ENCODE data around the gene LAMA2.

The LAMA2 gene

GRCh38 chr6:129416337-129416990, 533.5 kb downstream of the LAMA2 start:
- DNase-seq = no peak

DNA sequence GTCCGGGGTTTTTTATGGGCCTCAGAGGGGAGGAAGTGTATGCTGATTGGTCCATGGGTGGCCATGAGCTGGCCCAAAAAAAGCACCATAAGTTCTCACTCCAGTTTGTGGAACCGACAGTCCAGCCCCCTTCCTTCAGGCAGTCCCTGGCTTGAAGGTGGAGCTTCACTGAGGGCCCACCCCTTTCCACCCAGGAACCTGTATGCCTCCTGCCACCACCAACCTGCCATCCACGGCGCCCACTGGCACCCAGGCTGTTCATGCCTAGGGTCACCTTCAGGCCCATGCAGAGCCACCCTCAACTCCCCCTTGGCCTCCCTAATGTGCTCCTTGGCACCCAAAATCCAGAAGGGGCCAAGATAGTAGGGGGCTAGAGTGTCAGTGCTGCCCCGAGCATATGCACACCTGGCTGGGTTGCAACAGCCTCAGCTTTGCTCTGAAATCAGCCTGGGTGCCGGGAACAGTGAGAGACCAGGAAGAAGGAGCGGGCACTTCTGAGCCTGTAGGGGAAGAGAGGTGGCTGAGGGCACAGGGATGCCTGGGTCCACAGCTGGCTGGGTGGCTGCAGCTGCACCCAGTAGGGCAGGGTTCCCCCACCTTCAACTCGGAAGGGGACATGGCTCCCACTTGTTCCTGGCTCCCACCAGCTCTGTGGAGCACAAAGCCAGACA, 534.6 kb downstream of the LAMA2 start:
- no peak for DNase-seq

DNA sequence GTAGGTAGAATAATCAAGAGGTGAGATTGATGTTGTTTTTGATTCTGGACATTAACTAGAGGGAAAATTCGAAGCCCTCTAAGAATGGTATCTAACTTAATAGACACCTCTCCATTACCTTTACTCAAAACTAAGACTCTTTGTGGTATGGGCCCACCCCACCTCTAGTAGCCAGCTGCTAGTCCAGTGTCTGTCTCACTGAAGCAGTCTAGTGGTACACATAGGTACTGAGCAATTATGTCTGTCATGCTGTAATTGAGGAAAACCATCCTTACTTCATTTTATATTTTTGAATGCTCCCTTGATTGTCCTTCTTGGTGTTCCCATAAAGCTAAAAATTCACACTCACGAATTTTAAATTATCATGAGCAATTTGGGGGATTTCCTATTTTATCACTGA, 536.4 kb downstream of the LAMA2 start:
- no peak for DNase-seq

- DNase-seq = no peak
Observed at GRCh38 chr6:129426343-129426742, 543.4 kb downstream of the LAMA2 start.

DNA sequence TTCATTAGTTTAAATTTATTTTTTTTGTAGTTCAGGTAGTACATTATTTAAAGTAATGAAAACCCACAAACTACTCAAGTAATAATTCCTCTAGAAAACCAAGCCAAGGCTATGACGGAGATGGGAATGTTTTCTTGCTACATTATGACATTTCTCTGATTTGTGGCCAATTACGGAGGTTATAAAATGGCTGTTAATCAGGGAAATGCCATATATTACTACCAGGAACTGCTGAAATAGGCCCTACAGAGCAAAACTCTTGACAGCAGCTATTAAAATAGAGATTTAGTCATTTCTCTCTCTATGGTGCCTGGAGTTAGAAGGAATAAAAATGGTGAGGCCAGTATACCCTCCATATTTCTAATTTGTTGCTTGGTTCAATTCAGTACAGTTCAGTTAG, 547.0 kb downstream of the LAMA2 start:
- DNase-seq = no peak

- no peak for DNase-seq
Observed at GRCh38 chr6:129432738-129433137, 549.8 kb downstream of the LAMA2 start.

GRCh38 chr6:129434091-129434490, 551.2 kb downstream of the LAMA2 start:
- DNase-seq = no peak

- no peak for DNase-seq
Observed at GRCh38 chr6:129440691-129441090, 557.8 kb downstream of the LAMA2 start.

GRCh38 chr6:129444683-129445082, 561.7 kb downstream of the LAMA2 start:
- no peak for DNase-seq

- DNase-seq = no peak
Observed at GRCh38 chr6:129446272-129447197, 563.6 kb downstream of the LAMA2 start.

DNA sequence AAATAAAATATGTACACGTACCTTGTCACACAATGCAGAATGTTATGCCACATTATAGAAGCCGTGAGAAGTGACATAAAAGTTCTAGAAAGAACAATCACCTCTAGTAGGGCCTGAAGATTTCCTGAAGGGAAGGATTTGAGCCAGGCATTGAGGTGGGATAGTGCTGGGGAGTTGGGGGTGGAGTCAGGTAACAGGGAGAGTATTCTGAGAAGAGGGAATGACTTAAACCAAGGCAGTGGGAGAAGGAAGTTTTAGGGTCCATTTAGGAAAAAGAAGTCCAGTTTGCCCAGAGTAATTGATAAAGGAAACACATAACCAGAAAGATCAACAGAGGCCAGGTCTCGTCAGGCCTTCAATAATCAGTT, 564.2 kb downstream of the LAMA2 start:
- no peak for DNase-seq

- no peak for DNase-seq
Observed at GRCh38 chr6:129448965-129449364, 566.0 kb downstream of the LAMA2 start.

- DNase-seq = no peak
Observed at GRCh38 chr6:129451187-129451586, 568.2 kb downstream of the LAMA2 start.

DNA sequence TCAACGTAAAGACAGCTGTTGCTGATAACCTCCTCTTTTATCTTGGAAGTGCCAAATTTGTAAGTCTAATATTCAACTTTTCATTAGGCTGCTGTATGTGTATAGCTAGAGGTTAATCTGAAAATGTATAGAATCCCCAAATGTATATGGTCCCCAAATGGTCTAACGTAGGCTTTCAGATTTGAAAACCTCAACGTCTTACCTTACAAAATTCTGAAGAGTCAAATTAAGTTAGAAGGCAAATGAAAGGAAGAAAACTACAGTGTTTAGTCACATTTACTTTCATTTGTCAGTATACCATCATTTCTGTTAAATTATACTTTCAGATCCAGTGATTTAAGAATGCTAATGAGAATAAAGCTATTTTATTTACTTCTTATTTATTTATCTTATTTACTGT, 570.1 kb downstream of the LAMA2 start:
- no peak for DNase-seq

DNA sequence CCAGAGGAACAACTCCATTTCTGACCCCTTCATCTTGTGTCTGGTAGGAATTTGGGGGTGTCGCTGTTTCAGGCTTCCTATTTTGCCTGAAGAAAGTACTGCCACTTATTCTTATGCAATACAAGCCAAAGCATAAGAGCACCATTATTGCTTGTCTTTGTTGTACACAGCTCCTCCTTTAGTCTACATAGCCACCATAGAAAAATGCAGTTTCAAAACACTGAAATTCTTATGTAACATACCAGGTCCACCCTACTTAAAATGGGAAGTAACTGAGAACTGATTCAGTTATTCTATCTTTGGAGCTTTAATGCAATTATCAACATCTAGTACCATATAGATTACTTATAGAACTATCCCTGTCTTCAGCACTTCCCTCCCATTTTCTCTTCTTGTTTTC, 571.5 kb downstream of the LAMA2 start:
- DNase-seq = no peak

DNA sequence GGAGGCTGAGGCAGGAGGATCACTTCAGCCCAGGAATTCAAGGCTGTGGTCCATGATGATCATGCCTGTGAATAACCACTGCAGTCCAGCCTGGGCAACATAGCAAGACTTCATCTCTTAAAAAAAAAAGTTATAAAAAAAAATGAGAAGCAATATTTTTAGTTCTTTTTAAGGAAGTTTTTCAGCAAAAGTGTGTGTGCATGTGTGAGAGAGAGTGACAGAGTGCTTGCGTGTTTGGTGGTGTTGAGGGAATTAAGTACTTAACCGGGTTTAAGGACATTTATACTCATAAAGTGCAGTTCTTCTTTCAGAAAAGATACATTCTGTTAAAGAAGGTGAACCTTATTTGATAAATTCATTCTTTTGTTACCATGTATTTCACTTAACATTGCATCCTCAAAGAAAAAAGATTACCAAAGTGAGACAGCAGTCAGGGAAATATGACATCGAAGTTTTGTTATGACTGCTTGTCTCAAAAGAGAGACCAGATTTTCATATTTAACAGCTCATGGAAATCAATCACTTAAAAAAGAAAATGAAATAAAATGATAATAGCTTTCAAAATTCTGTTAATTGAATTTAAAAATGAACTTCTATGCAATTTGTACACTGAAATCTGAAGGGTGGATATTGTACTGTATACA, 572.3 kb downstream of the LAMA2 start:
- no peak for DNase-seq

- DNase-seq = no peak
Observed at GRCh38 chr6:129460221-129460620, 577.3 kb downstream of the LAMA2 start.

- DNase-seq = no peak
Observed at GRCh38 chr6:129469070-129469662, 586.2 kb downstream of the LAMA2 start.

GRCh38 chr6:129472239-129472638, 589.3 kb downstream of the LAMA2 start:
- DNase-seq = no peak

- DNase-seq = no peak
Observed at GRCh38 chr6:129473546-129473945, 590.6 kb downstream of the LAMA2 start.

DNA sequence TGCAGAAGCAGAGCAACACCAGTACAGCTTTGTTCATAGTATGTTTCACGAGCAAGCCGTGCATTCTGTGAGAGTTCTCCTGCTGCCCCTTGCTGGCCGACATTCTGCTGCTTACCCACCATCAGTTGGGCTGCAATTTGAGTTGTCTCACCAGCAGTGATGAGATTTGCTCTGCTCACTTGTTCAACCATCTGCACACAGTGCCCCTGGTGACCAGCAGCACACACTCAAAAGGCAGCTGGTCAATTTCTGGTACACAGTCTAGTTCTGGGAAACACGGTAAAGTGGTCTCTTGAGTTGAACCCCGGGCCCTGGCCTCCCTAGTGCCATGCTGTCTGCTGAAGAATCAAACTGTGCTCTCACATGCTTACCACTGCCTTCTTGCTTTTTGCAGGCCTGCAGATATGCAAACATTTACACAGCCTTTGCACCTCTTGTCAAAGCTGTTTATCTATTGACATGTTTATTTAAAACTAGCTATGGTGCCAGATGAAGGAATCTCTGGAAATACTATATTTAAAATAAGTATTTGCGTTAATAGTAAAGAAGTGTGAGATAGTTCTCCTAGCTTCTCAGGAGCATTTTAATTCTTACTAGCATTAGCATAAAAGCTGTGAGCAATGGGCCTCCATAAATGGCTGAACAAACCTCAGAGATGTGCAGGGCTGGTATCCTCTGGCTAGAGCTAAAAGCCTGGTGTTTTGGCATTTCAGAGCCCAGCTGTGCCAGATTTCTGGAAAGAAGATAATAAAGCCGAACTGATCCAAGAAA, 592.7 kb downstream of the LAMA2 start:
- no peak for DNase-seq

DNA sequence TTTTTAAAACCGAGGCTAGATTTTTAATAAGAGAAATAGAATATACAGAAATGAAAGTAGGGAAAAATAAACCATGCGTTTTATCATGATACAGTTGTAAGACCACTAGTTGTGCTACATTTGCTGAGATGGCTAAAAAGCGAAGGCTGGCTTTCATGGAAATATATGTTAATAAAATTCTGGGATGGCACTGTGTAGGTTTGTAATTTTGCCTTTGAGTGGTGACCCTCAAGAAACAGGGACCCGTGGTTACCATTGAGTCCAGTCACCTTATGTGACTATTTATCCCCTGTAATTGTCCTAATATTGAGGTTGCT, 593.3 kb downstream of the LAMA2 start:
- no peak for DNase-seq
